Coronary artery (tissue), 2 donors: Measurements from ENCODE around the gene FBXO17.

ENCODE experiments used
- DNase-seq: peaks from one replicate; pipeline ENCODE4 v3.0.0-alpha.2; 2017; ENCODE audit warnings: low spot score
- H3K27ac ChIP-seq, 2 donors: fragments of 200-600 bp; sonication (generic); one replicate each; pipeline ENCODE4 v1.5.1; 2016 to 2019
- H3K4me3 ChIP-seq: fragments of 200-600 bp; sonication (generic); 2 replicates; pipeline ENCODE4 v1.5.1; 2016; ENCODE audit warnings: mild to moderate bottlenecking, moderate library complexity
- TF ChIP-seq, protein P1 (sequence below): fragments of 200-600 bp; sonication (generic); IDR thresholded peaks from one replicate; pipeline ENCODE4 v1.5.1; 2019; ENCODE audit warnings: antibody characterized with exemption

The FBXO17 gene

GRCh38 chr19:38907227-38907626 is 68.3 kb downstream of the FBXO17 start:
- H3K27ac ChIP-seq: no peak overlapping the region
- TF ChIP-seq, protein P1, sequence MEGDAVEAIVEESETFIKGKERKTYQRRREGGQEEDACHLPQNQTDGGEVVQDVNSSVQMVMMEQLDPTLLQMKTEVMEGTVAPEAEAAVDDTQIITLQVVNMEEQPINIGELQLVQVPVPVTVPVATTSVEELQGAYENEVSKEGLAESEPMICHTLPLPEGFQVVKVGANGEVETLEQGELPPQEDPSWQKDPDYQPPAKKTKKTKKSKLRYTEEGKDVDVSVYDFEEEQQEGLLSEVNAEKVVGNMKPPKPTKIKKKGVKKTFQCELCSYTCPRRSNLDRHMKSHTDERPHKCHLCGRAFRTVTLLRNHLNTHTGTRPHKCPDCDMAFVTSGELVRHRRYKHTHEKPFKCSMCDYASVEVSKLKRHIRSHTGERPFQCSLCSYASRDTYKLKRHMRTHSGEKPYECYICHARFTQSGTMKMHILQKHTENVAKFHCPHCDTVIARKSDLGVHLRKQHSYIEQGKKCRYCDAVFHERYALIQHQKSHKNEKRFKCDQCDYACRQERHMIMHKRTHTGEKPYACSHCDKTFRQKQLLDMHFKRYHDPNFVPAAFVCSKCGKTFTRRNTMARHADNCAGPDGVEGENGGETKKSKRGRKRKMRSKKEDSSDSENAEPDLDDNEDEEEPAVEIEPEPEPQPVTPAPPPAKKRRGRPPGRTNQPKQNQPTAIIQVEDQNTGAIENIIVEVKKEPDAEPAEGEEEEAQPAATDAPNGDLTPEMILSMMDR: no peak
- DNase-seq: no peak
- no peak overlapping the region for H3K4me3 ChIP-seq

DNA sequence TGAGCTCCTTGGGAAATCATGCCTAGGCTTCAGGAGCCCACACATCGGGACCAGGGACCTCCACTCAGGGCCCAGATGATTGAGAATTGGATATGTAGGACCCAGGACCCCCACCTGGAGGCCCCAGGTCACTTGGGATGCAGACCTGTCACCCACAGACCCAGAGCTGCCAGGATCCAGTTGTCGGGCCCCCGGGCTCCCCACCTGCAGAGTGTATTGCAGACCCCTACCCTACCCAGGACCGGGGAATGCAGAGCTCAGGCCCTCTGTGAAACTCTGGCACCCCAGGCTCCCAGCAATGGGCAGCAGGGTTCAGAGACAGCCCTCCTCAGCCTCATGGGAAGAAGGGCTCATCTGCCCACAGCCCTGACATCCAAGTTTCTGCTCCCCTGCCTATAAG is 69.9 kb downstream of the FBXO17 start:
- TF ChIP-seq, protein P1: no peak
- no peak overlapping the region for H3K4me3 ChIP-seq
- H3K27ac ChIP-seq: no peak overlapping the region
- no peak for DNase-seq

- no peak for DNase-seq
Measured at GRCh38 chr19:38904581-38905539, 70.7 kb downstream of the FBXO17 start.

GRCh38 chr19:38901683-38902082 is 73.9 kb downstream of the FBXO17 start:
- TF ChIP-seq, protein P1: no peak
- no peak for DNase-seq
- Histone ChIP-seq H3K27ac (no peak overlapping the region), H3K4me3 (no peak overlapping the region)

More at GRCh38 chr19:38904581-38905539, 70.7 kb downstream of the FBXO17 start:
- no peak overlapping the region for H3K27ac ChIP-seq
- H3K4me3 ChIP-seq: no peak overlapping the region
- TF ChIP-seq, protein P1: no peak

DNA sequence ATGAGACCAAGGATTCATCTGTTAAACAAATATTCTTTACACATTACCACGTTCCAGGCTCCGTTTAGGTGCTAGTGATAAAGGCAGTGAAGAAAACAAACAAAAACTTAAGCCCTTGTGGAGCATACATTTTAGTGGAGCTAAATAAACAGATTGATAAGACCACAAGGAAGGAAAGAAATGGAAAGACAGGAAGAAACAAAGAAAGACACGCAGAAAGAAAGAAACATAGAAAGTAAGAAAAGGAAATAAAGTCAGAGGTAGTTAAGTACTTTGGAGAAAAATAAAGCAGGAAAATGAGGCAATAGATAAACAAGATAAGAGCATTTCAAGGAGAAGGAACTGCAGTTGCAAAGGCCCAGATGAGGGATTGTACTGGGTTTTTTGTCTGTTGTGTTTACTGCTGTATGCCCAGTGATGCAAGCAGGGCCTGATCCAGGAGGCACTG is 74.8 kb downstream of the FBXO17 start:
- TF ChIP-seq, protein P1: no peak
- no peak for DNase-seq
- peak overlapping the region in 1 of 2 donors; percentile 91 for H3K27ac ChIP-seq

DNA sequence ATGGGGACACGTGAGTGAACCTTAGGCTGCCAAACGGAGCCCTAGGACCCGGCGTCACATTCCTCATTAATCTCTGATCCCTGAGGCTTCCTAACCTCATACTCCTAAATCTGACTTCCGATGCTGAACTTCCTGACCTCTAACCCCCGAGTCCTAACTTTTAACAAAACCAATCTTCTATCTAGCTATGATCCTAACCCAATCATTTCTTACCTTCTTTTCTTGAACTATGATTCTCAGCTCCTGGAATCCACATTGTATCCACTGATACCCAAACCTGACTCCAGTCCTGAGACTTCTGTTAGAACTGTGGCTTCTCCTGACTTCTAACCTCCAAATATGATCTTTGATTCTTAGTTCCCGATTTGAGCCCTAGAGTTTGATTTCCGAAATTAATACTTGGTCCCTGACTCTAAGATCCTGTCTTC is 75.3 kb downstream of the FBXO17 start:
- no peak for DNase-seq
- TF ChIP-seq, protein P1: no peak
- peak overlapping the region; percentile 91 for H3K27ac ChIP-seq
- H3K4me3 ChIP-seq: peak overlapping the region; percentile 91

More for the DNA sequence above, 74.8 kb downstream of the FBXO17 start:
- H3K4me3 ChIP-seq: peak overlapping the region; percentile 91
